LNCaP clone FGC (cell line): ENCODE results near the gene KIF13A.
"Not testable (repeated sequence)": the region's sequence is repeated elsewhere in the genome, so short reads cannot be mapped to it uniquely, and the experiment has no call there.

Experiments used
- DNase-seq: peaks from one replicate; pipeline ENCODE4 v3.0.0-alpha.2; 2011; ENCODE audit warnings: low read depth
- H3K4me3 ChIP-seq: 2 replicates; pipeline ENCODE4 v1.5.1; 2011; ENCODE audit warnings: mild to moderate bottlenecking, low read depth, low read length, control low read depth
- CTCF ChIP-seq: IDR thresholded peaks from 2 replicates; pipeline ENCODE4 v1.5.1; 2012; ENCODE audit warnings: mild to moderate bottlenecking; ENCODE audit not compliant: control insufficient read depth, insufficient read depth; ENCODE audit errors: extremely low read depth

Gene KIF13A

GRCh38 chr6:17979479-17979878 lies 8.0 kb downstream of the KIF13A start:
- H3K4me3 ChIP-seq = no peak overlapping the region
- no peak for TF ChIP-seq CTCF
- DNase-seq = no peak

- DNase-seq, H3K4me3 ChIP-seq: not testable (repeated sequence)
Measured at GRCh38 chr6:17976258-17976657, 11.2 kb downstream of the KIF13A start.

GRCh38 chr6:17974570-17975368 lies 12.7 kb downstream of the KIF13A start:
- H3K4me3 ChIP-seq = no peak overlapping the region
- no peak for DNase-seq
- no peak for TF ChIP-seq CTCF

GRCh38 chr6:17972978-17973622 lies 14.3 kb downstream of the KIF13A start:
- no peak for DNase-seq
- TF ChIP-seq CTCF = no peak
- H3K4me3 ChIP-seq = no peak overlapping the region

GRCh38 chr6:17972074-17972952 lies 15.1 kb downstream of the KIF13A start:
- no peak for DNase-seq
- TF ChIP-seq CTCF = no peak
- H3K4me3 ChIP-seq = no peak overlapping the region

GRCh38 chr6:17971128-17972073 lies 16.0 kb downstream of the KIF13A start:
- no peak for DNase-seq
- no peak for TF ChIP-seq CTCF

More at GRCh38 chr6:17971128-17972073, 16.0 kb downstream of the KIF13A start:
- H3K4me3 ChIP-seq = no peak overlapping the region
